ENCODE data around the gene MAP2. TPM values are rescaled to one million over a fixed set of nuclear protein-coding genes. Genes with fewer than 3 reads are reported as not detected.
A peak's percentile ranks its signal among the peaks of the same experiment; 100 is the strongest.

Gene MAP2
- total and polyA plus RNA-seq, 2 of the 13 experiments (the other 11 are each of a cell fraction or from before 2014, with no cell fraction given) = 0.08 TPM; not detected in 1

DNA sequence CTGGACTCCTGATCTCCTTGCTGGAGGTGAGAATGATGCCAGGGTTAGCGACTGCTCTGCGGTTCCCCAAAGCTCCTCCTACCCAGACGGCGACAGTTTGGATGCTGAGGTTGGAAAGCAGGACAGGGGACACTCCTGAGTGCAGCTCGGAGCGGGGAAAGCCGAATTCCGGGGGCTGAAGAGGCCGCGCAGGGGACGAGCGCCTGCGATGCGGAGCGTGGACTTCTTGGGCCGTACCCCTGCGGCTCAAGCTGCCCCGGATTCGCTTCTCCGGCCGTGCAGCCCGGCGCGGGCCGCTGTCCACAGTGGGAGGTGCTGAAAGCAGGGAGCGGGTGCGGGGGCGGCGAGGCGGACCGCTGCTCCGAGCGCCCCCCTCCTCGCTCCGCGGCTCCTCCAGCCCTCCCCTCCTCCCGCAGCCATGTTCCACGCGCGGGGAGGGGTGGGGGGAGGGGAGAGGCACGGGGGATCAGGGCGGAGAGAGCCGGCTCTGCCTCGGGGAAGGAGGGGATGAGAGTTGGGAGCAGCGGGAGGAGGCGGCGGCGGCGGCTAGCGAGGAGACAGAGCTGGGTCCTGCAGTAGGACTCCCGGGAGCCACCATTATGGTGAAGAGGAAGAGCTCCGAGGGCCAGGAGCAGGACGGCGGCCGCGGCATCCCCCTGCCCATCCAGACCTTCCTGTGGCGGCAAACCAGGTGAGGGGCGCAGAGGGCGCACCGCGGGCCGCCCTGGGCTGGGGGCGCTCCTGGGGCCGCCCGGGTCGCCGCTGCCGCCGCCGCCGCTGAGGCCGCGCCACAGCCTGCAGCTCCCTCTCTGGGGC, 347.8 kb downstream of the MAP2 start, which contains the start of gene UNC80 (continued):
- peak; percentile 92 for TF ChIP-seq ZNF12 (CRISPR knock-in tag; IDR thresholded peaks at IDR 0.05)
- peak; percentile 95; the same call in 1 of the 2 replicates for TF ChIP-seq MAF1 (CRISPR knock-in tag; IDR thresholded peaks at IDR 0.05; ENCODE audit: borderline replicate concordance)
- peak; percentile 96; the same call in 1 of the 2 replicates for TF ChIP-seq MTF2 (CRISPR knock-in tag; IDR thresholded peaks at IDR 0.05; ENCODE audit: borderline replicate concordance)
- TF ChIP-seq, protein P1, sequence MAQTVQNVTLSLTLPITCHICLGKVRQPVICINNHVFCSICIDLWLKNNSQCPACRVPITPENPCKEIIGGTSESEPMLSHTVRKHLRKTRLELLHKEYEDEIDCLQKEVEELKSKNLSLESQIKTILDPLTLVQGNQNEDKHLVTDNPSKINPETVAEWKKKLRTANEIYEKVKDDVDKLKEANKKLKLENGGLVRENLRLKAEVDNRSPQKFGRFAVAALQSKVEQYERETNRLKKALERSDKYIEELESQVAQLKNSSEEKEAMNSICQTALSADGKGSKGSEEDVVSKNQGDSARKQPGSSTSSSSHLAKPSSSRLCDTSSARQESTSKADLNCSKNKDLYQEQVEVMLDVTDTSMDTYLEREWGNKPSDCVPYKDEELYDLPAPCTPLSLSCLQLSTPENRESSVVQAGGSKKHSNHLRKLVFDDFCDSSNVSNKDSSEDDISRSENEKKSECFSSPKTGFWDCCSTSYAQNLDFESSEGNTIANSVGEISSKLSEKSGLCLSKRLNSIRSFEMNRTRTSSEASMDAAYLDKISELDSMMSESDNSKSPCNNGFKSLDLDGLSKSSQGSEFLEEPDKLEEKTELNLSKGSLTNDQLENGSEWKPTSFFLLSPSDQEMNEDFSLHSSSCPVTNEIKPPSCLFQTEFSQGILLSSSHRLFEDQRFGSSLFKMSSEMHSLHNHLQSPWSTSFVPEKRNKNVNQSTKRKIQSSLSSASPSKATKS (CRISPR knock-in tag; IDR thresholded peaks at IDR 0.05) = no peak; the same call in 1 of the 2 replicates
- peak; percentile 78; the same call in 1 of the 2 replicates for TF ChIP-seq ZKSCAN8 (CRISPR knock-in tag; IDR thresholded peaks at IDR 0.05; ENCODE audit: borderline replicate concordance)
- TF ChIP-seq, protein P2, sequence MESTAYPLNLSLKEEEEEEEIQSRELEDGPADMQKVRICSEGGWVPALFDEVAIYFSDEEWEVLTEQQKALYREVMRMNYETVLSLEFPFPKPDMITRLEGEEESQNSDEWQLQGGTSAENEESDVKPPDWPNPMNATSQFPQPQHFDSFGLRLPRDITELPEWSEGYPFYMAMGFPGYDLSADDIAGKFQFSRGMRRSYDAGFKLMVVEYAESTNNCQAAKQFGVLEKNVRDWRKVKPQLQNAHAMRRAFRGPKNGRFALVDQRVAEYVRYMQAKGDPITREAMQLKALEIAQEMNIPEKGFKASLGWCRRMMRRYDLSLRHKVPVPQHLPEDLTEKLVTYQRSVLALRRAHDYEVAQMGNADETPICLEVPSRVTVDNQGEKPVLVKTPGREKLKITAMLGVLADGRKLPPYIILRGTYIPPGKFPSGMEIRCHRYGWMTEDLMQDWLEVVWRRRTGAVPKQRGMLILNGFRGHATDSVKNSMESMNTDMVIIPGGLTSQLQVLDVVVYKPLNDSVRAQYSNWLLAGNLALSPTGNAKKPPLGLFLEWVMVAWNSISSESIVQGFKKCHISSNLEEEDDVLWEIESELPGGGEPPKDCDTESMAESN (CRISPR knock-in tag; conservative IDR thresholded peaks at IDR 0.05) = peak; percentile 89
- peak; percentile 77 for TF ChIP-seq ZNF7 (CRISPR knock-in tag; IDR thresholded peaks at IDR 0.05)
- peak; percentile 90 for TF ChIP-seq ZNF33B (CRISPR knock-in tag; IDR thresholded peaks at IDR 0.05)
- TF ChIP-seq REPIN1 (CRISPR knock-in tag; IDR thresholded peaks at IDR 0.05; ENCODE audit: borderline replicate concordance, low read depth) = peak; percentile 95
- TF ChIP-seq MIER2 (CRISPR knock-in tag; IDR thresholded peaks at IDR 0.05) = peak; percentile 99
- TF ChIP-seq HNF4G (IDR thresholded peaks at IDR 0.05; ENCODE audit: borderline replicate concordance, low read depth, low read length) = no peak
- TF ChIP-seq HNF4G (CRISPR knock-in tag; IDR thresholded peaks at IDR 0.05; ENCODE audit: borderline replicate concordance, low read depth) = no peak
- TF ChIP-seq RXRA (CRISPR knock-in tag; IDR thresholded peaks at IDR 0.05) = peak; percentile 73; the same call in 1 of the 2 replicates
- TF ChIP-seq RBM39 (IDR thresholded peaks at IDR 0.05; ENCODE audit: low read depth, low read length, poor library complexity, severe bottlenecking) = no peak
- TF ChIP-seq MXD4 (CRISPR knock-in tag; IDR thresholded peaks at IDR 0.05) = peak; percentile 90
- TF ChIP-seq HNRNPLL (IDR thresholded peaks at IDR 0.05; ENCODE audit: low read depth, low read length, poor library complexity, severe bottlenecking) = peak; percentile 55
- TF ChIP-seq, protein P3, sequence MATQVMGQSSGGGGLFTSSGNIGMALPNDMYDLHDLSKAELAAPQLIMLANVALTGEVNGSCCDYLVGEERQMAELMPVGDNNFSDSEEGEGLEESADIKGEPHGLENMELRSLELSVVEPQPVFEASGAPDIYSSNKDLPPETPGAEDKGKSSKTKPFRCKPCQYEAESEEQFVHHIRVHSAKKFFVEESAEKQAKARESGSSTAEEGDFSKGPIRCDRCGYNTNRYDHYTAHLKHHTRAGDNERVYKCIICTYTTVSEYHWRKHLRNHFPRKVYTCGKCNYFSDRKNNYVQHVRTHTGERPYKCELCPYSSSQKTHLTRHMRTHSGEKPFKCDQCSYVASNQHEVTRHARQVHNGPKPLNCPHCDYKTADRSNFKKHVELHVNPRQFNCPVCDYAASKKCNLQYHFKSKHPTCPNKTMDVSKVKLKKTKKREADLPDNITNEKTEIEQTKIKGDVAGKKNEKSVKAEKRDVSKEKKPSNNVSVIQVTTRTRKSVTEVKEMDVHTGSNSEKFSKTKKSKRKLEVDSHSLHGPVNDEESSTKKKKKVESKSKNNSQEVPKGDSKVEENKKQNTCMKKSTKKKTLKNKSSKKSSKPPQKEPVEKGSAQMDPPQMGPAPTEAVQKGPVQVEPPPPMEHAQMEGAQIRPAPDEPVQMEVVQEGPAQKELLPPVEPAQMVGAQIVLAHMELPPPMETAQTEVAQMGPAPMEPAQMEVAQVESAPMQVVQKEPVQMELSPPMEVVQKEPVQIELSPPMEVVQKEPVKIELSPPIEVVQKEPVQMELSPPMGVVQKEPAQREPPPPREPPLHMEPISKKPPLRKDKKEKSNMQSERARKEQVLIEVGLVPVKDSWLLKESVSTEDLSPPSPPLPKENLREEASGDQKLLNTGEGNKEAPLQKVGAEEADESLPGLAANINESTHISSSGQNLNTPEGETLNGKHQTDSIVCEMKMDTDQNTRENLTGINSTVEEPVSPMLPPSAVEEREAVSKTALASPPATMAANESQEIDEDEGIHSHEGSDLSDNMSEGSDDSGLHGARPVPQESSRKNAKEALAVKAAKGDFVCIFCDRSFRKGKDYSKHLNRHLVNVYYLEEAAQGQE (IDR thresholded peaks at IDR 0.05; ENCODE audit: borderline replicate concordance in 1 of 2, low read depth in 1 of 2, low read length in 2 of 2) = peak; percentile 92 to 99
- peak; percentile 97 for TF ChIP-seq REL (CRISPR knock-in tag; conservative IDR thresholded peaks at IDR 0.05)
- peak; percentile 79; the same call in 1 of the 2 replicates for TF ChIP-seq ISL2 (CRISPR knock-in tag; IDR thresholded peaks at IDR 0.05)
- peak; percentile 95 for TF ChIP-seq HOXA7 (CRISPR knock-in tag; IDR thresholded peaks at IDR 0.05)

Measured in HepG2 (cell line).